ENCODE measurements around the gene FAM180A.

FAM180A gene

DNA sequence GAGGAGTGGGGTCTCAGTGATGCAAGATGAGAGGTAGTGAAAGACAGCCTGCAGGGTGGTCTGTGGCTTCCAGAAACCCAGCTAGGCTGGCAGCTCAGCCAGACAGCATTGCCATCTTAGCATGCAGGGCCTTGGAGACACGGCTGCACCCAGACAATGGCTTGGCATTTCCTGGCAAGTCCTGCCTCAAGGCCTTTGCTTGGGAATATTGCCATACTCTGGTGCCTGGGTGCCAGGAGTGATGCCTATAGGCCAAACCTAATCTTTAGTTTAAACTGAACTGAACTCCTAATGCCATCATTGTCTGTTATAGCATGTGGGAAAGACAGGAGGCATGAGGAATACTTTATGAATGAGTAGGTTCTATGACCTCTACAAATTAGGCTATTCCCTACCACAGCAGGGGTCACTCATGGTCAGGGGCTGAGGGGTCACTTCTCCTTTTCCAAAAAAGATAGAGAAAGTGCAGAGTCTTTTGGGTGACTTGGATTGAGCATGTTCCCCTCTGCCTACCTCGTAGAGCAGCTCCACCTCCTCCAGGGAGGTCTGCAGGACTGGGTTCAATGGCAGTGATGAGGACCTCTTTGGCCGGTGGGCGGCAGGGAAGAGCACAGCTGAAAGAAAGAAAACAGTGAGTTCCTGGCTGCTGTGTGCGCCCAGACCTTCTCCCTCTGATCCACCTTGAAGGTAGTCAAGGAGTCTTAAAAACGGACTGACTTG is 11.9 kb downstream of the FAM180A start:
- DNase-seq = no peak

DNA sequence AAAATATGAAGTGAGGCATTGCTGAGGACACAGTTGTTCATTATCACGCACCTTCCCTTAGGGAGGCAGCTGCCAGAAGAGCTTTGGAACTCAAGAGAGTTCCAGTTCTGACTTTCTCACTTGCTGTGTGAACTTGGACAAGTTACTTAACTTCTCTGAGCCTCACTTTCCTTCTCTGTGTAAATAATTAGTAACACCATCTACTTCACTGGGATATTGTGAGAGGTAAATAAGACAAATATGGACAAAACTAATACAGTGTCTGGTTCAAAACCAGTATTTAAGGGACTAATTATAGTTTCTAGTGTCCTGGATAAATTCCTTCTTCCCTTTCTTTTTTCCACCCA is 14.3 kb downstream of the FAM180A start:
- DNase-seq = no peak

DNA sequence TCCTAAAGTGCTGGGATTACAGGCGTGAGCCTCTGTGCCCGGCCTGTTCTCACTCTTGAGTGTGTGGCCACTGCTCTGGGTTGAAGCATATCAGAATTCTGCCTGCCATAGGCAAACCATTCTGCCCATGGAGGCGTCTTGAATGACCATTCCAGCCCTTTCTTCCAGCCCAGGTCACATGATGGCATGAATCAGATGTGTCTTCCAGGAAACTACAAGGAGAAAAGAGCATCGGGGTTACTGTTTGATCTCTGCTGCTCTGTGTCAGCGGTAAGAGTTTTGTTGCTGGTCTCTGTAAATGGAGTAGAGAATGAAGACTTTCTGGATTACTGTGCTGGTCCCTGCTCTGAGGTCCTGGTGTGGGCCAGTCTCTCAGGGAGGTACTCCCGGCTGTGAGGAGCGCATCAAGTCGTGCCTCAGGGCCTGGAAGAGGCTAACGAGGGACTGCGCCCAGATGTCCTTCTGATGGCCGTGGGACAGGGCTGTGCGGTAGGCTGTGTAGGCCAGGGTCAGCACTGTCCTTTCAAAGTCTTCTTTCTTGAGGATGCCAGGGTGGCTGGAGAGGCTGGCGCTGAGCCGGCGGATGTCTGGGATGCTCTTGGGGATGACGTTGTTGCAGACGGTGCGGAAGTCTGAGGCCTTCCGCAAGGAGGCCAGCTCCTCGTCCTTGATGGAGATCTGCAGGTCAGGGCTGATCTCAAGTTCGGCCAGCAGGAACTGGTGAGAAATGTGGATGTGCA is 14.8 kb downstream of the FAM180A start:
- no peak for DNase-seq

DNA sequence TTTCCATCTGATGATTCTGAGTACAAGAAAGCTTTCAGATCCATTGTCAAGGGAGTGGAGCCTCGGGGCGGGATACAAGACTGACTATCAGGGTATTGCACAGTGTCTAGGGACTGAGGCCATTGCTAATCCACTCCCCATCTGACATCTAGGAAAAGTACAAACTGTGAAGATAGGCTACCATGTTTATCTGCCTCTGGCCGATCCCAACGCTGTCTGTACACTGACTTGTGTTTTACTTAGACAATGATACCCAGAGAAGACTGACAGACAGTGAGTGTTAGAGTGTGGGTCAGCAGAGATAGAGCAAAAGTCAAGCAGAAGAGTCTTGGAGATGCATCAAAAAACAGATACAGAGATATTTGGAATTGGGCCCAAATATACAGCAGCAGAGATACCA is 17.5 kb downstream of the FAM180A start:
- DNase-seq = no peak

DNA sequence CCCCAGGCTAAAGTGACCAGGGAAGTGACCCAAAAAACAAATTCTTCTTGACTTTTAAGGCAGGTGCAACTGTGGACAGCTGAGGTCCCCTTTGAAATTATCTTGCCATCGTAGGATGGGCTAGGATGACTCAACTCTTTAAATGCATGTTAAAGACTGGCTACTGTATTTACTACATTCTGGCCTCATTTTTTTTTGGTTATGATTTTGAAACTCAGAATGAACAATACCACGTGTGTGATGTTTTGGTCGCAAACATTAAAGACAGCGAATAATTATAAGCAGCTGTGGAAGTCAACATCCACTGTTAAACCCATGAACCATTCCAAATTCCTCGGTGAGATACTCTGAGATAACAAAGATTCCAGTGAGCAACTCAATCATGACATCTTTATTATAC is 19.4 kb downstream of the FAM180A start:
- DNase-seq = no peak

DNA sequence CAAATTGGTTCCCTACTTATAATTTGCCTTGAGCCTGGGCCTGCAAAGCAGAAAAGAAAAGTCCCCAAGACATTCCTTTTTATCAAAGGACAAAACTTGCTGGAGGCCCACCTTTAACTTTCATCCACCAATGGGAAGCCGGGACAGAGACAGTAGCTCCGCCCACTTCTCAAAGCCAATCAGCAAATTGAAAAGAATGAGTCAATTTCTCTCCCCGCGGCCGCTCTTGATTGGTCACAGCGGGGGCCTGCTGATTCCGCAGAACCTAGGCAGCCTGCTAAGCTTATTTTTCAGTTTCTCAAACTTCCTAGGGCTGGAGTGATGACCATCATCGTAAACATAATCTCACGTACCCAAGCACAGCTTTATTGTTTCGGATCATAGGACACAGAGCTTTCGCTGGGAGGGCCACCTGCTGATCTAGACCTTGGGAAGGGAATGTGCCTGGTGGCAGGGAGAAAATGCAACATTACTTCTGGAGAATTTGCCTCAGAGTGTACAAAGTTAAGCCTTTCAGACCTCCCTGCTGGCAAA is 20.4 kb downstream of the FAM180A start, which contains the start of gene SLC13A4:
Gene SLC13A4, minus strand, starts transcription at position 51 of the 534 bp plus-strand sequence. CDS start 690 bp downstream, outside the sequence.
- no peak for DNase-seq

DNA sequence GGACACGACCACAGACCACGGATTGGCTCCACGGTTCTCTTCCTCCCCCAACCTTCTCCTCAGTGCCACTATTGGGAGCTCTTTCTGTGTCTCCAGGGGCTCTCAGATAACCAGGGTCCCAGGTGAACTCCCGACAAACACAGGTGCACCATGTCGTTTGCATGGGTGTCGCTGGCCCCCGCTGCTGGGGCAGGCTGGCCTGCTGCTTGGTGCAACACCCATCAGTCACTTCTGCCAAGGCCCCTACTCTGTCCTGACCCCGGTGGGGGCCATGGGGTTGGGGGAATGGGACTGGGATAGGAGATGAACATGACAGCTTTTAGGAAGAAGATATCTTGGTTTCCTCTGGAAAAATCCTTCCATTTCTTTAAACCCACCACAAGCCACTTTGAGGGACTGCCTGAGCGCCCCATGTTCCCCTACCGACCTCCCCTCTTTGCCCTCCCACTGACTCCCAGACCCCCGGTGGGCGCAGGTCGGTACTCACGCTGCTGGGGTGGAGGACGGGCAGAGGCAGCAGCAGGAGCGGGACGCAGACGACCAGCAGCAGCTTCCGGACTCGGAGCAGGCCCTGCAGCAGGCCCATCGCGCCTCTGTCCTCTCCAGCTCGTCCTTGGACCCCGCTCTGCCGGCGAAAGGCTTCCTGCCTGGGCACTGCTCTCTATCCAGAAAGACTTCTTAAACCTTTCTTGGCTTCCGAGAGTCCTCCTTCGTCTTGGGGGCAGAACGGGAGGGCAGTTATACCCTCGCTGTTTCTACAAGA is 21.5 kb downstream of the FAM180A start:
- DNase-seq = no peak

DNA sequence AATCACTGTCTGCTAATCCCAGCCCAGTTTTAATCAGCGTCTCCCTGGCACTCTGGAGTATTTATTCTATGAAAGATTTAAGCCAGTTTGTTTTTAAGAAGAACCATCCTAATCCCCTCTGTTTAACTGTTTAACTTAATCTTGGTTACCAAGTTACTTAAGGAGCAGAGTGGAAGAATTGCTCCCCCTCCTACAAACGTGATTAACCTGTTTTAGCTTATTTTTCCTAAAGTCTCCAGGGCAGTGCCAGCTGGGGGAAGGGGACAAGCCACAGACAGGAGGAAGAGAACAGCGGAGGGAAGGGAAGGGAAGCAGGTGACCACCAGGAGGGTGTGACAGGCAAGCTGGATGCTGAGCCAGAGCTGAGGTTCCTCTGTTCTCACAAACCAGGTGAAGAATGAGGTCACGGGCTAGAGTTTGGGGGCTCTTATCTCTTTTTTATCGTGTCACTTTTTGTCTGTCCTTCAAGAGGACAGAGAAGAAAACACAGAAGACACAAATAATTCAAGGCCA is 22.3 kb downstream of the FAM180A start:
- DNase-seq = no peak

DNA sequence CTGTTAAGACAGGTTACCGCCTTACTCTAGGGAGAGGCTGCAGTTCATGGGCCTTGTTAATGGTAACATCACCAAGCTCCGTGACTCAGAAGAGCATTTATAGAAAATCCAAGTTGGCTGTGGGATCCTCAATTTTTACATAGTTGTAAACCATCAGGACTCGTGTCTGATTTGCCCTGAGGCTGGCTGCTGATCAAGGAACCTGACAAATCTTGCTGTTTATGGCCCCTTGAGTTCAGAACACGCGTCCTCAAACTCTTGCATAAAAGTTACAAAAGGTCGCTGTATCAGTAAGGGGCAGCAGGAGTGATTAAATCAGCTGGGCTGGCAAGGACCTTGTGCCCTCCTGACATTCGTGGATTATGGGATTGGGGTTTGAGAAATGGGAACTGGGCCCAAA is 25.2 kb downstream of the FAM180A start:
- no peak for DNase-seq

DNA sequence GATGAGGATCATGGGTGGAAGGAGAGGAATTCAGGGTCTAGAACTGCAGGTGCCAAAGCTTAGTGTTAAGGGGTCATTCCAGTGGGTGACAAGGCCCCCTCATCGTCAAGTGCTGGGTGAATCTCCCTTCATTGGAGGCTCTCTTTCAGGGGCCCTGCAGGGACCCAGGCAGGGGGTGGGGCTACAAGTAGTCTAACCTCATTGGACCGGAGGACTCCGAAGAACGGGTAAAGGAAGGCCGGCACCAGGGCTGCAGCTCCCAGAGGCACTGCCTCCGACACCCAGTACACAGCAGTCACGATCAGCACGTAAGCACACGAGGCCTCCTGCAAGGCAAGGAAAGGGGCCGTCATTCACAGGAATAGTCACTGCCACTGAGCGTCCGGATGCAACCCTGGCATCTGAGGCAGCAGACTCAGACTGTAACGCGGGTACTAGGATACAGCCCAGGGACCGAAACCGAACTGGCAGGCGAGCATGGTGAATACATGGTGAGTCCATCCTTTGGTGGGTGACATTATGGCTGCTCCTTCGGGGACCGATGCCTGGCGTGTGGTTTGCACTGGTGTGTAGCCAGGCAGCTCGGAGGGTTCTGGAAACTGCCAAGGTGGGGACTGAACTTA is 27.3 kb downstream of the FAM180A start:
- DNase-seq = no peak

DNA sequence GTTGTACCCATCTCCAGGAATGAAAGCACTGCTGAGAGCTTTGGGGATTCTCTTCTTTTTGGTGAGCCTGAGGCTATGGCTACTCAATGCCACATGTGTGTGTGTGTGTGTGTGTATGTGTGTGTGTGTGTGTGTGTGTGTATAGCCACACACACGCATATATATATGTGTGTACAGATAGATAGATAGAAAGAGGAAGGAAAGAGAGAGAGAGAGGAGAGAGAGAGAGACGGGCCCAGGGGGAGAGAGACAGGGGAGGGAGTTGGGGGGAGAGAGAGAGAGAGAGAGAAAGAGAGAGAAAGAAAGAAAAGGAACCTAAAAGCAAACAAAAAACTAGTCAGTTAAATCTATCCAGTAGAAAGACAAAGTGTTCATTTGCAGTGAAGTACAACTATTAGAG is 28.9 kb downstream of the FAM180A start:
- no peak for DNase-seq

DNA sequence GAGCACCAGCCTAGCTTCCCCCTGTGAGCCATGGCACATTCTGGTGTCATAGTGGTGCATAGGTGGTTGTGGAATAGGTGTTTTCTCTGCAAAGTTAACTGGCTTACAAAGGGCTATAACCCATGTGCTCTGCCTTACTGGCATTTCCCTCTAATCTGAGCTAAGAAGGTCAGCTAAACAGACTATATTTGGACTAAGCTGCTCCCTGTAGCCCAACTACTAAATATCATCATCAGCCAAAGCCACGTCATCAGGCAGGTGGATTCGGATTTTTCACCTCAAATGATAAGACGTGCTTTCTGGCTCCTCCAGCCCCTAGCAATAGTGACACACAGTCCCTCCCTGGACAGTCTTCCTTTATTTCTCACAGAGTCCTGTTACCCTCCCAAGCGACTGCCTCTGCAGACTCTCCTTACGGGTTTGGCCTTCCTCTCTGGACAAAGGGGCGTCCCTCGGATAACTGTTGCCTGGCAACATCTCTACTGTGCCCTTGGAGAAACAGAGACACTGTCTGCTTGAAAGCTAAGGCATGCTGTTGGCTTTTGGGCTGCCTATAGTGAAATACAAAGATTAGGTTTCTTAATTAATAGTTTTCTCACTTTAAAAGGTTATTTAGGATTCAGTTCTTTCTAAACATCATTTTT is 29.7 kb downstream of the FAM180A start:
- no peak for DNase-seq

DNA sequence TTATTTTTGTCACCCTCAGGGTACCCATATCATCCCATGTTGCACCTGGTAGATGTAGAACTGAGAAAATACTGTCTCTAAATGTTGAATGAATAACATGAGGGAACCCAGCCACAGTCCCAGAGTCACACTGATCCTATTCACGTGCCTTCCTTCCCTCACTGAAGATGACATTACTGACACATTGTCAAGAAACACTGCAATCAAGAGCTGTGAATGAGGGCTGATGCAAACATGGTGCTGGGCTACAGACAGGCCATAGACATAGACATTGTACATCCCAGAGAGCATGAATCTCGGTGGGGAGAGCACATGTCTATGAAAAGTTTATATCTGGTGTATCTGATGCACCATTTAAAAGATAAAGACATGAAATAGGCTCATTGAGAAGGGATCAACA is 30.4 kb downstream of the FAM180A start:
- DNase-seq = no peak

DNA sequence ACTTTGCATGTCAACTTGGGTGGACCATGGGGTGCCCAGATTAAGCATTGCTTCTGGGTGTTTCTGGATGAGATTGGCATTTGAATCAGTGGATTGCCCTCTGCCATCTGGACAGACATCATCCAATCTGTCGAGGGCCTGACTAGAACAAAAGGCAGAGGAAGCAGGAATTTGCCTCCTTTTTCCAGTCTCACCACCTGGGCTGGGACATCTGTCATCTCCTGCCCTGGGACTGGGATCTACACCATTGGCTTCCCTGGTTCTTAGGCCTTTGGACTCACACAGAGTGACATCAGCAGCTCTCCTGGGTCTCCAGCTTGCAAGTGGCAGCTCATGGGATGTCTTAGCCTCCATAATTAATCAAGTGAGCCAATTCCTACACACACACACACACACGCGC is 30.9 kb downstream of the FAM180A start:
- no peak for DNase-seq

DNA sequence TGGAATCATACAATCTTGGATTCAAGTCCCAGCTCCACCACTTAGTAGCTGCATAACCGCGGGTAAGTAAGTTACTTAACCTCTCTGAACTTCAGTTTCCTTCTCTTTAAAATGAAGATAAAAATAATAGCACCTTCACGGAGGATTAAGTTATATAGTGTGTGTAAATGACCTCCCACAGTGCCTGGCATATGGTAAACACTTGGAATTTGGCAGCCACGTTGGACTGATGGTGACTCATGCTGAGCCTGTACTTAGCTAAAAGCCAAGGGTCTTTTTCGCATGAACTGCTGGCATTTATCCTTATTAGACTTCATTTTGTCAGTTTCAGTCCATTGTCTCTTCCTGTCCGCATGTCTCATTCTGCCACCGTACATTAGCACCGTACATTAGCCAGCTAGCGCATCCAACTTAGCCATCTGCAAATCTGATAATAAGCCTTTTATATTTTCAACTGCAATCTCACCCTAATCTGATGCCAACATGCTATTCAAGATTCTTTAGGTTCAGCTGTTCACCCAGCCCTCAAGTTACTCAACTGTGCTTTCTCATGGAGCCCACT is 31.9 kb downstream of the FAM180A start:
- DNase-seq = no peak

DNA sequence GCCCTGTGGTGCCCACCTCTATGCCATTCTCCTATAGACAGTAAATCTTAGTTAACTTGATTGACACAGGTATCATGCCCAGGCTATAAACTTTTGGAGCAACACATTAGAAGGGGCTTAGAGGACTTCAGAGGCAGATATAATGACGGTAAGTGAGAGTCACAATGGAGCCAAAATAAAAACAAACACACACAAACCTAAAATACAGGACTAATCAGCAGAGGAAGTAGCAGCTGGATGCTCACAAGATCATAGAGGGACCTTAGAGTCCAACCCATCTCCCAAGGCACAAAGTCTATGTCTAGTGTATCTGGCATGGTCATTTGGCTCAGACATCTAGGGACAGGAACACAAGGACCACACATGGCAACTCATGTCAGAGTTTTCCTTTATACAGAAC is 32.9 kb downstream of the FAM180A start:
- DNase-seq = no peak

DNA sequence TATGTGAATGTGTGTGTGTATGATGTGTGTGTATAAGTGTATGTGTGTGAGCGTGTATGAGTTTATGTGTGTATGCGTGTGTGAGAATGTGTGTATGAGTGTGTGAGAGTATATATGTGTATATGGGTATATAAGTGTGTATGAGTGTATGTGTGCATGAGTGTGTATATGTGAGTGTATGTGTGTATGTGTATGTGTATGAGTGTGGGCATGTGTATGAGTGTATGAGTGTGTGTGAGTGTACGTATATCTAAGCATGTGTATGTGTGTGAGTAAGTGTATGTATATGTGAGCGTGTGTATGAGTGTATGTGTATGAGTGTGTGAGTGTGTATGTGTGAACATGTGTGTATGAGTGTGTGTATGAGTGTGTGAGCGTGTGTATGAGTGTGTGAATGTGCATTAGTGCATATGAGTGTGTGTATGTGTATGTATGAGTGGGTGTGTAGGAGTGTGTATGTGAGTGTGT is 33.5 kb downstream of the FAM180A start:
- DNase-seq = no peak

DNA sequence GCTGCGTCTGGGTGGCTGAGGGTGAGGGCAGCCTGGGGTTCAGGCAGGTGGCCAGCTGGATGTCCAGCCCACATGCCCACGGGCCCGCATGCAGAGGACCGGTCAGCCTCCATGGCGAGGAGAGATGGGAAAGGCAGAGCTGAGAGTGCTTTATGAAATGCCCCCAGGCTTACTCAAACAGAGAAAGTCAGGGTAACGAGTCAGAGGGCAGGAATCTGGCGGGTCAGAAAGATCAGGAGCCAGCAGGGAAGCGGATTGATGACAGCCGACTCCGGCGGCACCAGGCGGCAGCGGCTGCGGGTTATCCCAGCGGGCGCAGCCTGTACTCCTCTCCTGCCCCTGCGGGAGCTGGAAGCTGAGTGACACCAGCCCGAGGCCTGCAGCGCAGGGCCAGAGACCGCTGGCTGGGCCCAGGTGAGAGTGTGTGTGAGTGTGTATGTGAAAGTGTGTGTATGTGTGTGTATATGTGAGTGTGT is 34.0 kb downstream of the FAM180A start:
- no peak for DNase-seq

DNA sequence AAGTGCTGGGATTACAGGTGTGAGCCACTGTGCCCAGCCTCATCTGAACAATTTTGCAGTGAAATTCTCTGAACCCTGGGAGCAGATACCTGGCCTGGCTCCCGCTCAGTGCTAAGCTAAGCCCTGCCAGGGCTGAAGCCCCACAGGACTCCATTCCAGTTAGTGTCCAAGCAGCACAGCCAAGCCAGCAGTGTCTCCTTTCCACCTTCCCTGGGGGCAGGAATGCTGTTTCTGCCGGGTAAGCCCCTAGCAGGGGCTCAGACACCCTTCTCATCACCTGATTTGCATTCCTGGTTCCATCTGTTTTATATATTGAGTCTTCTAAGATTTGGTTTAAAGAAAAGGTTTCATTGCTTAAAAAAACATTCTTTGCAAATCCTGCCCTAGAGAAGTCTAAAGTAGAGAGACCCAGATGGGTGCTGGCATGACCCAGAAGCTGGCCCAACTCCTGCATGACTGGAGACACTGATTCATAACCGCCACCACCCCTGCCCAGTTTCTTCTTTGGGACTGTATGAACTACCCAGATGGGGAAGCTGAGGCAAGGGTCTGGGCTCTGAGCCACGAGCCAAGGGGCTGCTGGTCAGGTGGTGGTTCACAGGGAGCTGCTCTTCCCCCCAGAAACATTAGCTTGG is 34.7 kb downstream of the FAM180A start:
- DNase-seq = no peak

DNA sequence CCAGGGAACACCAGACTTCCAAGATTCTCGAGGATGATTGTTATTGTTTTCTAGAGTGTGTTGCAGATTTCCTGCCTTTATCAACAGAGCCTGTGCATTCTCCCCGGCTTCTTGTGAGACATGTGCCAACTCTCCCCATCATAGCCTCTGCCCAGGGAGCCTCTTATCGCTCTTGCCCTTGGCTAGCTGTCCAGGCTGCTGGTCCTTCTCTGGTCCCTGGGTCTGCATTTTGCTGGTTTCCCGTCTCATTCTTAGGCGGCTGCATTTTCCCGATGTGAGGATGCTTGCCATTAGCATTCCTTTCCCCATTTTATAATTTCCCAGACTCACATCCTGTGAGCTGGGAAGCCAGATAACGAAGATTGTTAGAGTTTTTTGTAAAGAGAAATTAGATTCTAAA is 35.8 kb downstream of the FAM180A start:
- DNase-seq = no peak

DNA sequence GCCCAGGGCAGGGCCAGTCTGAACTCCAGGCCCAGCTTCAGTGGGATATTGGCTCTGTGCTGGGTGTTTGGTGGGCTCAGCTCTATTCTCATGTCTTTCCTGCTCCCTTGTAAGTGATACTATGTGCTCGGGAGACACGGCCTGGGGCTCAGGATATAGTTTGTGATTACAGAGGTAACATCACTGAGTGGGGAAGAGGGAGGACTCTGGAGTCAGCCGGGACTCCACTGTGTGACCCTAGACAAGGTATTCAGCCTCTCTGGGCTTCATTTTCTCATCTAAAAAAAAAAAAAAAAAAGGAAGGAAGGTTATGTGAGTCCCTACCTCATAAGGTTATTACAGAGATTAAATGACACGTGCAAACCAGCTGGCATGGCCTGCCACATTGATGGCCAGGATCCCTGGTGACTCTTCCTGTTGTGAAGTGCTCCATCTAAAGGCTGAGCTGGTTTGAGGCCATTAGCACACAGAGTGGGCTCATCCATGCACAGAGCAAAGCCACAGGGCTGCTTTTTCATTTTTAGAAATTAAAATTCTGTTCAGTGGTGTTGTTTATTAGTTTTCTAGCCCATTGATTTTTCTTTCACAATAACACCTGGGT is 36.3 kb downstream of the FAM180A start:
- no peak for DNase-seq

Data from activated CD8-positive, alpha-beta memory T cell treated with anti-CD3 and anti-CD28 coated beads, Interleukin-2, amount 50 U/mL, for 4 hours (primary cell).